H1 (cell line): ENCODE measurements around the gene TIMMDC1.

ENCODE experiments used
- ATF3 ChIP-seq: IDR thresholded peaks from 2 replicates; pipeline ENCODE4 v1.6.1; 2011; ENCODE audit warnings: low read depth, mild to moderate bottlenecking, low read length; ENCODE audit not compliant: insufficient read depth
- E2F6 ChIP-seq: IDR thresholded peaks from 2 replicates; pipeline ENCODE4 v1.6.1; 2012; ENCODE audit warnings: inconsistent platforms
- EP300 ChIP-seq, 2 experiments: IDR thresholded peaks; 1 replicate in 1 of 2; 2 replicates in 1 of 2; pipeline ENCODE4 v1.6.1; 2011 to 2012; ENCODE audit warnings: low read depth in 2 of 2, low read length in 2 of 2, mild to moderate bottlenecking in 2 of 2, borderline replicate concordance in 1 of 2, inconsistent platforms in 1 of 2, moderate library complexity in 1 of 2
- EZH2 ChIP-seq: fragments of 200-600 bp; sonication (generic); IDR thresholded peaks from 2 replicates; pipeline ENCODE4 v1.7.1; 2012; ENCODE audit warnings: low read depth, mild to moderate bottlenecking, moderate library complexity, low read length, inconsistent platforms; ENCODE audit not compliant: severe bottlenecking
- POLR2AphosphoS5 ChIP-seq: IDR thresholded peaks from 2 replicates; pipeline ENCODE4 v1.6.1; 2011; ENCODE audit warnings: low read depth, low read length
- RAD21 ChIP-seq, 2 experiments: IDR thresholded peaks in 1 of 2; conservative IDR thresholded peaks in 1 of 2; 2 replicates each; pipeline ENCODE4 v1.6.1; 2011; ENCODE audit warnings: low read depth in 2 of 2, low read length in 2 of 2, improper control_type of control experiment in 1 of 2, inconsistent platforms in 1 of 2, mild to moderate bottlenecking in 1 of 2, moderate library complexity in 1 of 2
- TAF1 ChIP-seq: IDR thresholded peaks from 2 replicates; pipeline ENCODE4 v1.6.1; 2011; ENCODE audit warnings: mild to moderate bottlenecking, low read depth, low read length
- TF ChIP-seq, protein P1 (sequence below), 3 experiments: IDR thresholded peaks; 1 replicate in 2 of 3; 2 replicates in 1 of 3; pipeline versions ENCODE4 v1.5.1 to v1.6.1; 2011; ENCODE audit warnings: low read length in 3 of 3, mild to moderate bottlenecking in 3 of 3, inconsistent platforms in 2 of 3, low read depth in 1 of 3, moderate library complexity in 1 of 3; ENCODE audit not compliant: insufficient read depth in 1 of 3; ENCODE audit errors: control extremely low read depth in 1 of 3

DNA sequence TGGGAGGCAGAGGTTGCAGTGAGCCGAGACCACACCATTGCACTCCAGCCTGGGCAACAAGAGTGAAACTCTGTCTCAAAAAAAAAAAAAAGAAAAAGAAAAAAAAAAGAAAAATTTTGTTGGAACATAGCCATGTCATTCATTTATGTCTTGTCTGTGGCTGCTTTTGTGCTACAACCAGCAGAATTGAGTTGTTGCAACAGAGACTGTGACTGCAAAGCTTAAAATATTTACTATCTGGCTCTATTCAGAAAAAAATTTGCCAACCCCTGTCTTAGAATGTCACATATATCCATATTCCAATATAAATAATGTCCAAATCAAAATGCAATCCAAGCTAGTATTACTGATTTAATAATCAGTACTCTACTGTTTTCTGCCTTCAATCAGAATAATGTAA, 35.9 kb downstream of the TIMMDC1 start:
- TF ChIP-seq, protein P1, sequence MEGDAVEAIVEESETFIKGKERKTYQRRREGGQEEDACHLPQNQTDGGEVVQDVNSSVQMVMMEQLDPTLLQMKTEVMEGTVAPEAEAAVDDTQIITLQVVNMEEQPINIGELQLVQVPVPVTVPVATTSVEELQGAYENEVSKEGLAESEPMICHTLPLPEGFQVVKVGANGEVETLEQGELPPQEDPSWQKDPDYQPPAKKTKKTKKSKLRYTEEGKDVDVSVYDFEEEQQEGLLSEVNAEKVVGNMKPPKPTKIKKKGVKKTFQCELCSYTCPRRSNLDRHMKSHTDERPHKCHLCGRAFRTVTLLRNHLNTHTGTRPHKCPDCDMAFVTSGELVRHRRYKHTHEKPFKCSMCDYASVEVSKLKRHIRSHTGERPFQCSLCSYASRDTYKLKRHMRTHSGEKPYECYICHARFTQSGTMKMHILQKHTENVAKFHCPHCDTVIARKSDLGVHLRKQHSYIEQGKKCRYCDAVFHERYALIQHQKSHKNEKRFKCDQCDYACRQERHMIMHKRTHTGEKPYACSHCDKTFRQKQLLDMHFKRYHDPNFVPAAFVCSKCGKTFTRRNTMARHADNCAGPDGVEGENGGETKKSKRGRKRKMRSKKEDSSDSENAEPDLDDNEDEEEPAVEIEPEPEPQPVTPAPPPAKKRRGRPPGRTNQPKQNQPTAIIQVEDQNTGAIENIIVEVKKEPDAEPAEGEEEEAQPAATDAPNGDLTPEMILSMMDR (IDR thresholded peaks at IDR 0.05; ENCODE audit: control extremely low read depth in 1 of 3, insufficient read depth in 1 of 3, low read depth in 1 of 3, low read length in 3 of 3), result no peak
- TF ChIP-seq RAD21 (IDR thresholded peaks at IDR 0.05 in 1 of 2, conservative IDR thresholded peaks at IDR 0.05 in 1 of 2; ENCODE audit: low read depth in 2 of 2, low read length in 2 of 2) (no peak), TAF1 (no peak), ATF3 (no peak), EP300 (IDR thresholded peaks at IDR 0.05; ENCODE audit: borderline replicate concordance in 1 of 2, low read depth in 2 of 2, low read length in 2 of 2) (no peak), E2F6 (no peak), POLR2AphosphoS5 (no peak), EZH2 (no peak)
